ENCODE measurements around the gene ACTR6.

The ACTR6 gene

GRCh38 chr12:100267603-100268281, 67.1 kb downstream of the ACTR6 start:
- peak; percentile 22 for DNase-seq (ENCODE audit: low read depth)

- DNase-seq (ENCODE audit: low read depth) = peak; percentile 20
Measured at GRCh38 chr12:100268835-100269564, 68.4 kb downstream of the ACTR6 start.

GRCh38 chr12:100273782-100274181, 73.2 kb downstream of the ACTR6 start:
- no peak for DNase-seq (ENCODE audit: low read depth)

Measured in amniotic epithelial cell (primary cell).